ENCODE results near the gene ZSWIM4.
"Not testable (repeated sequence)": the region's sequence is repeated elsewhere in the genome, so short reads cannot be mapped to it uniquely, and the experiment has no call there.

Gene ZSWIM4

DNA sequence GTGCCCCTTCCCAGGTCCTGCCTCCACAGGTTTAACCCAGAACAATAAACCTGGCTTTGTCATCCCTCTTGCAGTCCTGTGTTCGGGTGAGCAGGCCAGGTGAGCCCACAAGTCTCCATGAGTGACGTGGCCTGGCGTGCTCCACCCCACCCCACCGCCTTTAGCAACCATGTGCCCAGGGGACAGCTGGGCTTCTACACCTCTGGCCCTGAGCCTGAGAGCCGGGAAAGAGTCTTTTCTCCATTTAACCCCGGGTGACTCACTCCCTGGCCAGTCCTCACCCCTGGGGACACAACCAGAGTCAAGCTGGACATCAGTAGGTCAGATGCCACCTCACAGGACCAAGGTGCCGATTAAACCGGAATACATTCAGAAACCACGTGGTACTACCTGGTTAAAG is 16.8 kb upstream of the ZSWIM4 start:
- no peak for DNase-seq (ENCODE audit: low spot score)

DNA sequence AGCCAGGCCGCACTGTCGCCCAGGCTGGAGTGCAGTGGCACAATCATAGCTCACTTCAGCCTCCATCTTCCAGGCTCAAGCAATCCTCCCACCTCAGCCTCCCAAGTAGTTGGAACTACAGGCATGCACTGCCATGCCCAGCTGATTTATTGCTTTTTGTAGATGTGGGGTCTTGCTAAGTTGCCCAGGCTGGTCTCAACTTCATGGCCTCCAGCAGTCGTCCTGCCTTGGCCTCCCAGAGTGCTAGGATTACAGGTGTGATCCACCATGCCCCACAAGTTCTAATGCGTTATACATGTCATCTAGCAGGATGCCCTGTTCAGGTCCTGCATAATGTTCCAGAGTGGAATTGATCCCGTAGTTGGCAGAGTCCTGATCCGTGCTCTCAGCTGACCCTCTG is 16.4 kb upstream of the ZSWIM4 start:
- no peak for DNase-seq (ENCODE audit: low spot score)

DNA sequence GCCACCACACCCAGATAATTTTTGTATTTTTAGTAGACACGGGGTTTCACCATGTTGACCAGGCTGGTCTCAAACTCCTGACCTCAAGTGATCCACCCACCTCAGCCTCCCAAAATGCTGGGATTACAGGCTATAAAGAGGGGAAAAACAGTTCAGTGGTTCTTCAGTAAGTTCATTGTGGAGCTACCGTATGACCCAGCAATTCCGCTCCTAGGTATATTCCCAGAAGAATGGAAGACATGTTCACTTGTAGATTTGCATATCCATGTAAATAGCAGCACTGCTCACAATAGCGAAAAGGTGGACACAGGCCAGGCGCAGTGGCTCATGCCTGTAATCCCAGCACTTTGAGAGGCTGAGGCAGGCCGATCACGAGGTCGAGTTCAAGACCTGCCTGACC is 15.4 kb upstream of the ZSWIM4 start:
- DNase-seq (ENCODE audit: low spot score): not testable (repeated sequence)

DNA sequence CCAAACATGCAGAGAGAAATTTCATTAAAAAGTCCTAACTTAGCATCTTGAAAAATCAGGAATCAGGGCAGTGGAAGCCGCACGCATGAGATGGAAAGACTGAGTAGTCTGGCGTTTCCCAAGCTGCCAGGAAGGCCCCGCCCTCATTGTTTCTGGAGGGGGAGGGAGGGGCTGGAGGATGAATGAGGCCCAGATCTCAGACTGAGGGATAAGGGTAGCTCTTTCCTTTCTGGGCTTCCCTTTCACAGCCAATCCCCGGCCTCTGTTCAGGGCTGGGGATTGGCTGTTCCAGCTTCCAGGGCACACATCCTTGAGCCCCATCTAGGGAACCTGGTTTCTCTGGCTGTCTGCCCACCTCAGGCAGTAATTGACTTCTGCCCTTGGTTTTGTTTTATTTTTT is 13.7 kb upstream of the ZSWIM4 start:
- no peak for DNase-seq (ENCODE audit: low spot score)

DNA sequence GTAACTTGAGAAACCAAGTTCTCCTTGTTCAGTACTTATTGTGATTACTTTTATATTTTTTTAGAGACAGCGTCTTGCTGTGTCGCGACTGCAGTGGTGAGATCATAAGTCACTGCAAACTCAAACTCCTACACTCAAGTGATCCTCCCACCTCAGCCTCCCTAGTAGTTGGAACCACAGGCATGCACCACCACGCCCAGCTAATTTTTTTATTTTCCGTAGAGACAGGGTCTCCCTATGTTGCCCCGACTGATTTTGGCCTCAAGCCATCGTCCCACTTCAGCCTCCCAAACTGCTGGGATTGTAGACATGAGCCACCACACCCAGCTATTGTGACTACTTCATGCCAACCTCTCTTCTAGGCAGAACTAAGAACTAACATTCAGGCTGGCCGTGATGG is 12.7 kb upstream of the ZSWIM4 start:
- no peak for DNase-seq (ENCODE audit: low spot score)

DNA sequence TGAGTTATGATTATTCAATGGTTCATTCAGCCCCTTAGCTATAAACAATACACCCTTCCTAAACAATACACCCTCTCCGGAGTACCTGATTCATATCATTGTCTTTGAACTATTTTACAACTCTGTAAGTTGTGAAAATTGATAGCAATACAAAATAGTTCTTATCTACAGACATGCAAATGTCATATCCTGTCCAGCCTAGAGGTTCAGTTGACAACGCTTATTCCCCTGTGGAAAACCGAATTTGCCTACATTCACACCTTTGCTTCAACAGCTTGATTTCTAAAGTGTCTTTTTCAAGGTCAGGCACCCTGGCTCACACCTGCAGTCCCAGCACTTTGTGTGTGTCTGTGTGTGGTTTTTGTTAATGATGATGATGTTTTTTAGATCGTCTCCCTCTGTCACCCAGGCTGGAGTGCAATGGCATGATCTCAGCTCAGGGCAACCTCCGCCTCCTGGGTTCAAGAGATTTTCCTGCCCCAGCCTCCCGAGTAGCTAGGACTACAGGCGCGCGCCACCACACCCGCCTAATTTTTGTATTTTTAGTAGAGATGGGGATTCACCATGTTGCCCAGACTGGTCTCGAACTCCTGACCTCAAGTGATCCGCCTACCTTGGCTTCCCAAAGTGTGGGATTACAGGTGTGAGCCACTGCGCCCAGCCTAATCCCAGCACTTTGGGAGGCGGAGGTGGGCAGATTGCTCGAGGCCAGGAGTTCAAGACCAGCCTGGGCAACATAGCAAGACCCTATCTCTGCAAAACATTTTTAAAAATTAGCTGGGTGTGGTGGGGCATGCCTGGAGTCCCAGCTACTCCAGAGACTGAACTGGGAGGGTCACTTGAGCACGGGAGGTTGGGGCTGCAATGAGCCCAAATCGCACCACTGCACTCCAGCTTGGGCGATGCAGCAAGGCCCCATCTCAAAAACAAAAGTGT is 11.4 kb upstream of the ZSWIM4 start:
- no peak for DNase-seq (ENCODE audit: low spot score)

DNA sequence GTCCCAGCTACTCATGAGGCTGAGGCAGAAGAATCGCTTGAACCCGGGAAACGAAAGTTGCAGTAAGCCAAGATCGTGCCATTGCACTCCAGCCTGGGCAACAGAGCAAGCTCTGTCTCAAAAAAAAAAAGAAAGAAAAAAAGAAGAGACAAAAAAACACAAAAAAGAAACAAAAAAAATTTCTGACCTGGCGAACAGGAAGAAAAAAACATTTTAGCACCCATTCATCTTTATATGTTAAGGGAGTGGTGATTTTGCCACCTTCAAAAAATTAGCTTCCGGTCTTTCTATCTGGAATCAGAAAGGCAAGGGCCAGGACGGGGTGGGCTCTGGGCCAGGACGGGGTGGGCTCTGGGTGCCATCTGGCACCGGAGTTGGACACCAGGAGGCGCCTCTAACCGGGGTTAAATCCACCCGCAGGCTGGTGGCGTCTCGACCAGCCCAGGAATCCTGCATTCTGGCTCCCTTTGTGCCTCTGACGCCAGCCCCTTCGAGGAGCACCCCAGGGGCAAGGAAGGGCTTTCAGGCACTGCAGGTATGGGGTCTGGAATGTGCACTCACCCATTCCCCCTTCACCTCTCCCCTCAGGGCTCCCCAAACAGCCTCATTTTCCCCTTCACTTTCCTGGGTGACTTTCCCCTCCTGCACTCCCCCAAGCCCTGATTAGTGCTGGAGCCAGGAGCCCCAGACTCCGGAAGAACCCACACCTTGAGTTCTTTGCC is 10.4 kb upstream of the ZSWIM4 start:
- DNase-seq (ENCODE audit: low spot score): peak; percentile 73

DNA sequence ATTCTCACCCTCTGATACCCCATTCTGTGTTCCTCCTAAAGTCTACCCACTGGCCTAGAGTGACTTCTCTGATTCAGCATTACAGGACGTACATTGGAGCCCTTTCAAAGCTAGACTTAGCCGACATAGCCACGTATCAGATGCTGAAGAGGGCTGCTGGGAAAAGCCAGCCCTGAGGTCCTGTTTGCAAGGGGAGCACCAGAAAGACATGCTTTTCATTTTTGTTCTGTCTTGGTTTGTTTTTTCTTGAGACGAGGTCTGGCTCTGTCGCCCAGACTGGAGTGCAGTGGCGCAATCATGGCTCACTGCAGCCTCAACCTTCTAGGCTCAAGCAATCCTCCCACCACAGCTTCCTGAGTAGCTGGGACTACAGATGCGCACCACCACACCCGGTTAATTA is 6.3 kb upstream of the ZSWIM4 start:
- DNase-seq (ENCODE audit: low spot score): peak; percentile 44

DNA sequence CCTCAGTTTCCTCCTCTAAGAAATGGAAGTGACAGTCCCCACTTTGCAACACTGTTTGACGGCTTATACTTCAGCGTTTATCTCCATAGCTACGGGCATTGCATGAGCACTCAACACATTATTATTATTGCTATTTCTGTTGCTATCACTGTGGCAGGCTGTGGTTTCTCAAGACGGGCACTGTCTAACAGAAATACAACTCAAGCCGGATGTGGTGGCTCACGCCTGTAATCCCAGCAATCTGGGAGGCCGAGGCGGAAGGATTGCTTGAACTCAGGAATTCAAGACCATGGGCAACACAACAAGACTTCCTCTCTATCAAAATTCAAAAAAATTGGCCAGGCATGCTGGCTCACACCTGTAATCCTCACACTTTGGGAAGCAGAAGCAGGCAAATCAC is 4.9 kb upstream of the ZSWIM4 start:
- peak; percentile 71 for DNase-seq (ENCODE audit: low spot score)

DNA sequence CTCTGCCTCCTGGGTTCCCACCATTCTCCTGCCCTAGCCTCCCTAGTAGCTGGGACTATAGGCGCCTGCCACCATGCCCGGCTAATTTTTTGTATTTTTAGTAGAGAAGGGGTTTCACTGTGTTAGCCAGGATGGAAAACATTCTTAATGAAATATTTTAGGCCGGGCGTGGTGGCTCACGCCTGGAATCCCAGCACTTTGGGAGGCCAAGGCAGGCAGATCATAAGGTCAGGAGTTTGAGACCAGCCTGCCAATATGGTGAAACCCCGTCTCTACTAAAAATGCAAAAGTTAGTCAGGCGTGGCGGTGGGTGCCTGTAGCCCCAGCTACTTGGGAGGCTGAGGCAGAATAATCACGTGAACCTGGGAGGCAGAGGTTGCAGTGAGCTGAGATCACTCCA is 1.9 kb upstream of the ZSWIM4 start:
- not testable (repeated sequence) for DNase-seq (ENCODE audit: low spot score)

DNA sequence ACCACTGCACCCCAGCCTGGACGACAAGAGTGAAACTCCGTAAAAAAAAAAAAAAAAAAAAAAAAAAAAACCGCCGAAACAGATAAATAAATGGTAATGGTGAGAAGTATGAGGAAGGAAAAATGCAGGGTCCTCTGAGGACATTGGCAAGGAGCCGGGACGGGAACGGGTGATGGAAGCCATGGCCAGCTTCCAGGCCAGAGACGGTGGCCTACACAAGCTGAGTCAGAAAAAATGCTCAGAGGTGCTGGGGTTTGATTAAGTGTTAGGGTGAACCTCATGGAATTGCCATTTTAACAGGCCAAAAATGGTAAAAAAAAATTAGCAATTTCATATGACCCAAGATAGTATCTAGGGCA is 866 bp upstream of the ZSWIM4 start:
- DNase-seq (ENCODE audit: low spot score): no peak

DNA sequence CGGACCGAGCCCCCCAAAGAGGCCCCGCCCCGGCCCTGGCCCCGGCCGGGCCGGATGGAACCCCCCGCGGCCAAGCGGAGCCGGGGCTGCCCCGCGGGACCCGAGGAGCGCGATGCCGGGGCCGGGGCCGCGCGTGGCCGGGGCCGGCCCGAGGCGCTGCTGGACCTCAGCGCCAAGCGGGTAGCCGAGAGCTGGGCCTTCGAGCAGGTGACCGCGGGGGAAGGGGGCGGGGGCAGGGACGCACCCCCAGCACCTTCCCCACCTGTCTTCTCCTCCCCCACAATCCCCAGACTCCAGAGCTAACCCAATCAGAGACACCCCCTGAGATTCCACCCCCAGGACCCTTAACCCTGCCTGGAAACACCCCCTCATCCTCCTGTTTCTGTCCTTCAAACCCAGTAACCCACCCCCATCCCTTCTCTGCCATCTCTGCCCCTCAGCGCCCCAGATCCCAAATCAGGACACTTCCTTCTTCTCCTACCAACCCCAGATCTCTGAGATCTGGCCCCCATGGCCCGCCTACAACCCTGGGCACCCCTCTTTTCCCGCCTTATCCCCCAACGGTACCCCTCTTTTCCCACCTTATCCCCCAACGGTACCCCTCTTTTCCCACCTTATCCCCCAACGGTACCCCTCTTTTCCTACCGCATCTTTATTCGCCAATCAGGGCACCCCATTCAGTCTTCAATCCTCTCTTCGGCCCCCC is 505 bp downstream of the ZSWIM4 start:
- no peak for DNase-seq (ENCODE audit: low spot score)

DNA sequence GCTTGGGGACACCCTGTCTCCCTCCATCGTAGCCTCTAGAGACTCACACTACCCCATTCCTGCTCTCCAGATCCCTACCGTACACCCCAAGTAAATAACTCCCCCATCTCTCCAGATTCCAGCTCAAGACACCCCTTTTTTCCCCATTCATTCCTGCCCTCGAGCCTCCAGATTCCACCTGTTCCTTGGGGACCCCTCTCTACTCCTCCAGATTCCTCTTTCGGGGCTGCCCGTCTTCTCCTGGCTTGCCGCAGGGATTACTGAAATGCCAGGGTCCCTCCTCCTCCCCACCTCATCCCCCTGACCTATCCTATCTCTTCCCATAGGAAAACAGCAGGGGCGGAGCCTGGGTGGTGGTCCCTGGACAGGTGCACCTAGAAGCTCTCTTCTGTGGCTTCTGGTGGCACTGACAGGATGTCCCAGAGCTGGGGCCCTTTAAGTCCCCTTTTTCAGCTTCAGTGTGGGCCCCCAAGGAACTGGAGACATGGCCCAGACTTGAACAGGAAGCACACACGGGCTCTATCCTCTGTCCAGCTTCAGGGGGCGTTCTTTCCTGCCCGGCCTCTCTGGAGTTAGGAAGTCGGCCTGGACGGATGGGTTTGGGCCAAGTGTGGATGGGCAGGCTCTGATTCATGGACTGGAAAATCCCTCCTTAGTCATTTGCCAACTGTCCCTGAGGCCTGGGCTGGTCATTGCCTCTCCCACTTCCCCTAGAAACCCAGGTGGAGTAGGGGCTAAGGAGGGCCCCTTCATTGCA is 1.2 kb downstream of the ZSWIM4 start:
- no peak for DNase-seq (ENCODE audit: low spot score)

DNA sequence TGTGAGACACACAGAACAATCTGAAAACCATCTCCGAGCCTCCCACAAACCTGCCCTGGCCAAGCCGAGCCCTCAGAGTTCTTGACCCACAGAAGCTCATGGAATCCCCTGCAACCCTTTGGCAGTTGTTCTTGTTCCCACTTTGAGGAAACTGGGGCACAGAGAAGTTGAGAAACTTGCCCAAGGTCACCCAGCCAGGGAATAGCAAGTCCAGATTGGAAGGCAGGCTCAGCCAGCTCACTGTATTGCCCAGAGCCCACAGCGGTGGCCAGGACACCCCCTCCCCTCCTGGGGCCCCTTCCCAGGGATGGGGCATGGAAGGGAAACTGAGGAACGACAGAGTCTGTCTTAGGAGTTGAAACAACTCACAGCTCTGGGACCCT is 1.8 kb downstream of the ZSWIM4 start:
- no peak for DNase-seq (ENCODE audit: low spot score)

DNA sequence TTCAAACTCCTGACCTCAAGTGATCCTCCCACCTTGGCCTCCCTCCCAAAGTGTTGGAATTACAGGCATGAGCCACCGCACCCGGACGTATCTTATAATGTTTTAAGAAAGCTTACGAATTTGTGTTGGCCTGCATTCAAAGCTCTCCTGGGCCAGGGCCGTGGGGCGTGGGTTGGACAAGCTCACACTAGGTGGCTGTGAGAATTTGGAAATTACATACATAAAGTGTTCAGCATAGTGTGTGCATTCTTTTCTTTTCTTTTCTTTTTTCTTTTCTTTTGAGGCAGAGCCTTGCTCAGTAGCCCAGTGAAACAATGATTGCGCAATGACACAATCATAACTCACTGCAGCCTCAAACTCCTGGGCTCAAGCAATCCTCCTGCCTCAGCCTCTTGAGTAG is 2.6 kb downstream of the ZSWIM4 start:
- no peak for DNase-seq (ENCODE audit: low spot score)

DNA sequence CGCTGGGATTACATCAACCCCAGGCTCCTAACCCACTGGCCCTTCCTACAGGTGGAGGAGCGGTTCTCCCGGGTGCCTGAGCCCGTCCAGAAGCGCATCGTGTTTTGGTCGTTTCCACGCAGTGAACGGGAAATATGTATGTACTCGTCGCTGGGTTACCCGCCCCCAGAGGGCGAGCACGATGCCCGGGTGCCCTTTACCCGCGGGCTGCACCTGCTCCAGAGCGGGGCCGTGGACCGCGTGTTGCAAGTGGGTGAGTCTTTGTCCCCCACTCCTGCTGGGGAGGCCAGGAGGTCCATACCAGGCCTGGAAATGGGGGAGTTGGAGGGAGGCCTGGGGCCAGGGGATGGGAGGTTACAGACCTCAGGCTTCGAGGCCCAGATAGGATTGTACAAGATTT is 4.4 kb downstream of the ZSWIM4 start:
- no peak for DNase-seq (ENCODE audit: low spot score)

DNA sequence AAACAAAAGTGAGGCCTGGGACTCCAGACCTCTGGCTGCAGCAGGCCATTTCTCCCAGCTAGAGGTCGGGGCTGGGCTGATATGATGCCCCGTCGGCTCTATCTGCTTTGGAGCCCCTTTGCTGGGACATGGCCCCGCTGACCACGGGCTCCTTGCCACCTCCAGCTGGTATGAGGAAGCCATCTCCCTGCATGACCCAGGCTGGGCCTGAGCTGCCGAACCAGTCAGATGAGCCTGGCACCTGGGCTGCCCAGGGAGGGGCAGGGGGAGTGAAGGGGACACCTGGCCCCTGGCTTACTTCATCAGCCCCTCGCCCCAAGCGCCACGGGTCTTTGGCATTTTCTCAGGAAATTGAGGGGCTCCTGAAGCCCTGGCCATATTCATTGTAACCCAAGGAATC is 7.8 kb downstream of the ZSWIM4 start:
- no peak for DNase-seq (ENCODE audit: low spot score)

DNA sequence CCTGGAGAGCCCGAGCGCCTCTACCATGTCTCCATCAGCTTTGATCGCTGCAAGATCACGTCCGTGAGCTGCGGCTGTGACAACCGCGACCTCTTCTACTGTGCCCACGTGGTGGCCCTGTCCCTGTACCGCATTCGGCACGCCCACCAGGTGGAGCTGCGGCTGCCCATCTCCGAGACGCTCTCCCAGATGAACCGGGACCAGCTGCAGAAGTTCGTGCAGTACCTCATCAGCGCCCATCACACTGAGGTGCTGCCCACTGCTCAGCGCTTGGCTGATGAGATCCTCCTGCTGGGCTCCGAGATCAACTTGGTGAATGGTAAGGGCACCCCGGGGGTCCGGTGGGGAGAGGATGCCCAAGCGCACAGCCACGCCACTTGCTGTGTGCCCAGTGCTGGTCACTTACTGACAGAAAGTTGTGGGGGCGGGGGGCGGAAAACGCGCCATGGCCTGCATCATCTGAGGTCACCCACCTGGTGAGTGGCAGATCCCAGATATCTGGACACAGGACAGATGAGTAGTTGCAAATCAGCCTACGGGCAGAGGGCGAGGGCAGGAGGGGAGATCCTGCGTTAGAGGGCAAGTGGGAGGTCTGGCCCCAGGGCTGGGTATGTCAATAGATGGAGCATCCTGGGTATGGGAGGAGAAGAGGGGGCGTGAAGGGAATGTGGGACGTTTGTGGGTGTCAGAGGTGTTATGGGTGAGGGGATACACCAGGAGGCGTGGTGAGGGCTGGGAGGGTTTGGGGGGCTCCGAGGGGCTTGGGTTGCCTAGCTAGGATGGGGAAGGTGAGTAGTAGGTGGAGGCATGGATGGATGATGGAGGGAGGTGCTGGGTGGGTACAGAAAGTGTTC is 9.8 kb downstream of the ZSWIM4 start:
- DNase-seq (ENCODE audit: low spot score): no peak

DNA sequence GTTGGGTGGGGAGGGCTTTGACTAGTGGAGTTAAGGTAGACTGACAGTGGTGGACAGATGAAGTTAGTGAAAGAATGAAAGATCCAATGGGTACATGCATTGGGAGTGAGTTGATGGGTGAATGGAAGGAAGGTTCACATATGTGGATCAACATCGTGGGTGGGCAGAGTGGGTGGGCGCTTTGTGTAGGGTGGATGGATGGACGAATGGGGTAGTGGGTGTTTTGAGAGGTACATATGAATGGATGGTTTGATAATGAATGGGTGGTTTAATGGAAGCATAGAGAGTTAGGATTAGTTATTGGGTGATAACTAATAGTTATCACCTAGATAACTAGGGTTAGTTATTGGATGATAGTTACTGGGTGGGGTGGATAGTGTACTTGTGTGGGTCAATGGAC is 11.5 kb downstream of the ZSWIM4 start:
- DNase-seq (ENCODE audit: low spot score): no peak

DNA sequence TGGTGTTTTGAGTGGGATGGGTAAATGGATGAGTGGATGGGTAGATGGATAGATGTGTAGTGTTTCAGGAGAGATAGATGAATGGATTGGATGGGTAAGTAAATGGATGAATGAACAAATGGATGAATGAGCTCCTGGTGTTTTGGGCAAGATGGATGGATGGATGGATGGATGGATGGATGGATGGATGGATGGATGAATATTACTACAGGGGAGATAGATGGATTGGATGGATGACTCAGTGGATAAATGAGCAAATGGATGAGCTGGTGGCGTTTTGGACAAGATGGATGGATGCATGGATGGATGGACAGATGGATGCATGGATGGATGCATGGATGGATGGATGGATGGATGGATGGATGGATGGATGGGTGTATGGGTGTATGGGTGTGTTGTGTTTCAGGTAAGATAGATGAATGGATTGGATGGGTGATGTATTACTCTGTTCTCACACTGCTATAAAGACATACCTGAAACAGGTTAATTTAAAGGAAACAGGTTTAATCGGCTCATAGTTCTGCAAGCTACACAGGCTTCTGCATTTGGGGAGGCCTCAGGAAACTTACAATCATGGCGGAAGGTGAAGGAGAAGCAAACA is 12.3 kb downstream of the ZSWIM4 start:
- no peak for DNase-seq (ENCODE audit: low spot score)

DNA sequence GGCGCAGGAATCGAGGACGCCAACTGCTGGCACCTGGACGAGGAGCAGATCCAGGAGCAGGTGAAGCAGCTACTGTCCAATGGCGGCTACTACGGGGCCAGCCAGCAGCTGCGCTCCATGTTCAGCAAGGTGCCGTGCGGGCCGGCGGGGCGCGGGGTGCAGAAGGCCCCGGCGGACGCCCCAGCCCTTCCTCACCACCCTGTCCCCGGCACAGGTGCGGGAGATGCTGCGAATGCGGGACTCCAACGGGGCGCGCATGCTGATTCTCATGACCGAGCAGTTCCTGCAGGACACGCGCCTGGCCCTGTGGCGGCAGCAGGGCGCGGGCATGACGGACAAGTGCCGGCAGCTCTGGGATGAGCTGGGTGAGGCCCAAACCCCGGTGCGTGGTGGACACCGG is 13.6 kb downstream of the ZSWIM4 start:
- no peak for DNase-seq (ENCODE audit: low spot score)
